HG02571 (cell line): ENCODE data around the gene SMAD9.
A peak's percentile ranks its signal among the peaks of the same experiment; 100 is the strongest.

Source experiments
- ATAC-seq: cut with Tn5 transposase; IDR thresholded peaks from one replicate; pipeline ENCODE4 v1.9.1; 2021; ENCODE audit warnings: mild to moderate bottlenecking, moderate library complexity; ENCODE audit not compliant: unreplicated experiment

Gene SMAD9

GRCh38 chr13:36870050-36870692 is 49.9 kb downstream of the SMAD9 start:
- no peak for ATAC-seq

- ATAC-seq = no peak
Observed at GRCh38 chr13:36866232-36866631, 53.8 kb downstream of the SMAD9 start.

- ATAC-seq = no peak
Observed at GRCh38 chr13:36865265-36865664, 54.8 kb downstream of the SMAD9 start.

- no peak for ATAC-seq
Observed at GRCh38 chr13:36862722-36863121, 57.3 kb downstream of the SMAD9 start.

- ATAC-seq = no peak
Observed at GRCh38 chr13:36862002-36862685, 57.9 kb downstream of the SMAD9 start.

GRCh38 chr13:36859259-36859658 is 60.8 kb downstream of the SMAD9 start:
- ATAC-seq = no peak

- ATAC-seq = peak; percentile 58
Observed at GRCh38 chr13:36858290-36858689, 61.7 kb downstream of the SMAD9 start.

- no peak for ATAC-seq
Observed at GRCh38 chr13:36857253-36857652, 62.8 kb downstream of the SMAD9 start.

- ATAC-seq = no peak
Observed at GRCh38 chr13:36850790-36851438, 69.1 kb downstream of the SMAD9 start.

- no peak for ATAC-seq
Observed at GRCh38 chr13:36848199-36848982, 71.6 kb downstream of the SMAD9 start.

- no peak for ATAC-seq
Observed at GRCh38 chr13:36847606-36848005, 72.4 kb downstream of the SMAD9 start.

- ATAC-seq = no peak
Observed at GRCh38 chr13:36841391-36841790, 78.6 kb downstream of the SMAD9 start.

GRCh38 chr13:36840718-36841250 is 79.3 kb downstream of the SMAD9 start:
- ATAC-seq = no peak

GRCh38 chr13:36839981-36840380 is 80.1 kb downstream of the SMAD9 start:
- ATAC-seq = no peak

- ATAC-seq = no peak
Observed at GRCh38 chr13:36839281-36839680, 80.8 kb downstream of the SMAD9 start.

- ATAC-seq = no peak
Observed at GRCh38 chr13:36837354-36838092, 82.5 kb downstream of the SMAD9 start.

- no peak for ATAC-seq
Observed at GRCh38 chr13:36834299-36834698, 85.7 kb downstream of the SMAD9 start.

- no peak for ATAC-seq
Observed at GRCh38 chr13:36831291-36831690, 88.7 kb downstream of the SMAD9 start.

GRCh38 chr13:36829753-36830152 is 90.3 kb downstream of the SMAD9 start:
- no peak for ATAC-seq

- ATAC-seq = no peak
Observed at GRCh38 chr13:36822785-36823184, 97.3 kb downstream of the SMAD9 start.
